Adrenal gland (tissue), 12 donors: ENCODE results near the gene ADAM30. TPM values are rescaled to one million over a fixed set of nuclear protein-coding genes. Genes with fewer than 3 reads are reported as not detected.

Source experiments
- DNase-seq, 7 donors: peaks; one replicate each; pipeline ENCODE4 v3.0.0-alpha.2; 2019 to 2020
- H3K27ac ChIP-seq, 5 donors: fragments of 200-600 bp; sonication (generic) in 4 of 5; 1 replicate in 3 of 5; 2 replicates in 2 of 5; pipeline versions ENCODE4 v1.5.1 to v1.8.0; 2016 to 2020; ENCODE audit warnings: mild to moderate bottlenecking in 1 of 5
- H3K27me3 ChIP-seq: fragments of 200-600 bp; 2 replicates; pipeline ENCODE4 v1.8.0; 2021
- H3K36me3 ChIP-seq, 2 donors: fragments of 200-600 bp; replicated peaks in 1 of 2; 1 replicate in 1 of 2; 2 replicates in 1 of 2; pipeline versions ENCODE4 v1.5.1 to v1.8.0; 2018 to 2022
- H3K4me1 ChIP-seq, 2 donors: fragments of 200-600 bp; replicated peaks in 1 of 2; 1 replicate in 1 of 2; 2 replicates in 1 of 2; pipeline versions ENCODE4 v1.5.1 to v1.8.0; 2018 to 2021
- H3K4me3 ChIP-seq, 4 donors: fragments of 200-600 bp; sonication (generic) in 3 of 4; one replicate each; pipeline ENCODE4 v1.5.1; 2016 to 2018
- H3K9me3 ChIP-seq, 3 donors: fragments of 200-600 bp; sonication (generic) in 1 of 3; replicated peaks in 1 of 3; 1 replicate in 2 of 3; 2 replicates in 1 of 3; pipeline versions ENCODE4 v1.5.1 to v1.8.0; 2016 to 2021
- CTCF ChIP-seq, 6 experiments: fragments of 450-650 bp in 4 of 6; fragments of 200-600 bp in 2 of 6; sonication (generic) in 1 of 6; IDR thresholded peaks; 1 replicate in 5 of 6; 2 replicates in 1 of 6; pipeline versions ENCODE4 v1.5.1 to v1.8.0; 2016 to 2021; ENCODE audit warnings: antibody characterized with exemption in 6 of 6, mild to moderate bottlenecking in 2 of 6, moderate library complexity in 1 of 6
- POLR2A ChIP-seq, 2 donors: fragments of 450-650 bp; IDR thresholded peaks; one replicate each; pipeline ENCODE4 v1.6.1; 2017; ENCODE audit warnings: antibody characterized with exemption in 2 of 2, mild to moderate bottlenecking in 2 of 2, moderate library complexity in 1 of 2
- WGBS, 4 donors: extraction: QIAGEN DNeasy Blood & Tissue Kit in 2 of 4; methylation state at CpG; one replicate each; pipeline versions ENCODE4 v1.1.5 to v1.1.7; 2013 to 2017; 5-methylcytosine and 5-hydroxymethylcytosine counted together
- intact Hi-C, 2 donors: fragments of 100-400 bp; cut with DNase I; formaldehyde crosslinking; loops; one replicate each; pipeline versions ENCODE4 v1.14.1 to v1.15.0; 2022 to 2023
- polyA plus RNA-seq, 3 donors: library from polyadenylated mRNA; stranded (reverse); fragments of 200-250 nt in 2 of 3; fragments of 350-450 nt in 1 of 3; fragmentation: Illumina TruSeq in 1 of 3; extraction: RNeasy Lipid Tissue Mini Kit (QIAGEN cat#74804) in 1 of 3; gene quantifications; one replicate each; pipeline ENCODE4 v1.2.3, GENCODE V29; 2013 to 2014
- total RNA-seq, 9 donors: library from RNA; depleted of rRNA in 4 of 9; stranded (reverse); fragments of >200 nt in 4 of 9; fragments of 120-200 nt in 1 of 9; fragmentation: NEBNext Ultra II Directional in 1 of 9; extraction: Animal tissue kit (Norgen Biotek cat#: 25700) in 1 of 9; gene quantifications; one replicate each; pipeline versions ENCODE4 v1.1.0 to v1.2.4, GENCODE V29; 2013 to 2023
- donor health status: healthy with polysubstance abuse.
- donor health status: Bipolar disorder and iron deficiency.
- donor health status: DM: yes; HTN: yes; CAD: no.
- donor health status: DM: no; HTN: no; CAD: no.
- donor health status: DM: no; HTN: no; CAD: no.
- donor health status: DM: yes; HTN: yes; CAD: no.

The ADAM30 gene
- total and polyA plus RNA-seq, 12 donors, result not detected

- Histone ChIP-seq H3K4me3 (no peak overlapping the region), H3K27ac (no peak overlapping the region), H3K4me1 (no peaks in the 10 kb centered on the region), H3K36me3 (peaks cover 0 to 61% of the 10 kb centered on the region in 2 donors), H3K27me3 (no peaks in the 10 kb centered on the region), H3K9me3 (no peaks in the 10 kb centered on the region)
- TF ChIP-seq CTCF (IDR thresholded peaks at IDR 0.05) (no peak), POLR2A (IDR thresholded peaks at IDR 0.05) (no peak)
- no peak for DNase-seq
- 92 to 100% (median 95%) methylated on average over 2 to 6 of the region's 6 CpGs for WGBS, 4 donors
- intact Hi-C loops, result no loop called here
Observed at GRCh38 chr1:119915517-119915916, 19.2 kb upstream of the ADAM30 start.

- H3K4me3 ChIP-seq, result no peak overlapping the region
- no peaks in the 10 kb centered on the region for H3K27me3 ChIP-seq
- intact Hi-C loops, result no loop called here
- H3K9me3 ChIP-seq, result no peaks in the 10 kb centered on the region
- TF ChIP-seq CTCF (IDR thresholded peaks at IDR 0.05), result no peak
- TF ChIP-seq POLR2A (IDR thresholded peaks at IDR 0.05), result no peak
- peaks cover 0 to 47% of the 10 kb centered on the region in 2 donors for H3K36me3 ChIP-seq
- no peaks in the 10 kb centered on the region for H3K4me1 ChIP-seq
- H3K27ac ChIP-seq, result no peak overlapping the region
- 53 to 85% (median 70%) methylated on average over 1 of the region's 1 CpG for WGBS, 4 donors
- DNase-seq, result no peak
Observed at GRCh38 chr1:119914071-119914470, 17.8 kb upstream of the ADAM30 start.

GRCh38 chr1:119912963-119913362 lies 16.6 kb upstream of the ADAM30 start:
- Histone ChIP-seq H3K9me3 (no peaks in the 10 kb centered on the region), H3K27ac (no peak overlapping the region), H3K36me3 (peaks cover 0 to 36% of the 10 kb centered on the region in 2 donors), H3K4me1 (no peaks in the 10 kb centered on the region), H3K27me3 (no peaks in the 10 kb centered on the region), H3K4me3 (no peak overlapping the region)
- no peak for TF ChIP-seq CTCF (IDR thresholded peaks at IDR 0.05)
- no peak for TF ChIP-seq POLR2A (IDR thresholded peaks at IDR 0.05)
- DNase-seq, result no peak
- WGBS, 4 donors, result 89 to 99% (median 95%) methylated on average over 3 of the region's 3 CpGs
- intact Hi-C loops, result no loop called here

GRCh38 chr1:119911775-119912174 lies 15.5 kb upstream of the ADAM30 start:
- TF ChIP-seq POLR2A (IDR thresholded peaks at IDR 0.05) (no peak), CTCF (IDR thresholded peaks at IDR 0.05) (no peak)
- H3K9me3 ChIP-seq, result no peaks in the 10 kb centered on the region
- DNase-seq, result no peak
- no peak overlapping the region for H3K4me3 ChIP-seq
- intact Hi-C loops, result no loop called here
- H3K4me1 ChIP-seq, result no peaks in the 10 kb centered on the region
- peaks cover 0 to 26% of the 10 kb centered on the region in 2 donors for H3K36me3 ChIP-seq
- H3K27me3 ChIP-seq, result no peaks in the 10 kb centered on the region
- WGBS, 4 donors, result 91 to 93% (median 92%) methylated on average over 2 of the region's 2 CpGs
- no peak overlapping the region for H3K27ac ChIP-seq
